GM12878 (cell line): ENCODE data around the gene WNT5A. TPM values are rescaled to one million over a fixed set of nuclear protein-coding genes. Genes with fewer than 3 reads are reported as not detected.

ENCODE experiments used
- ATAC-seq: fragments of 200-7000 bp; cut with Tn5 transposase; 3 replicates; pipeline ENCODE4 v1.9.1; 2020; ENCODE audit warnings: mild to moderate bottlenecking, moderate library complexity
- BruUV-seq: library from RNA; stranded (reverse); fragments of 400-500 nt; replicated peaks from 2 replicates; lab custom pipeline; 2021; lab: Mats Ljungman, UMichigan
- CTCF ChIA-PET: fragments of 300-600 bp; sonication (Branson Sonifier 250); formaldehyde crosslinking; extraction: SDS; loops from one replicate; lab custom pipeline; 2021; ENCODE audit warnings: inconsistent platforms; lab: Yijun Ruan, JAX
- POLR2A ChIA-PET: fragments of 350-600 bp; formaldehyde crosslinking; extraction: SDS; loops from one replicate; lab custom pipeline; 2021; ENCODE audit warnings: inconsistent platforms; lab: Charles Lee
- RAD21 ChIA-PET: fragments of 300-600 bp; sonication (Branson Sonifier 250); formaldehyde crosslinking; loops from one replicate; lab custom pipeline; 2023; ENCODE audit warnings: antibody characterized with exemption; ENCODE audit not compliant: unreplicated experiment; lab: Charles Lee
- SMC1A ChIA-PET: fragments of 300-600 bp; sonication (Branson Sonifier 250); formaldehyde crosslinking; loops from one replicate; lab custom pipeline; 2023; ENCODE audit not compliant: unreplicated experiment, uncharacterized antibody; lab: Charles Lee
- DNase-seq: peaks from one replicate; pipeline ENCODE4 v3.0.0-alpha.2; 2011; ENCODE audit warnings: low read depth, low spot score
- FAIRE-seq: peaks from 3 replicates; lab custom pipeline; 2011; peaks lifted over from hg19 to GRCh38; lab: Jason Lieb, UNC
- H2AFZ ChIP-seq: 2 replicates; pipeline ENCODE4 v1.6.0; 2011; ENCODE audit warnings: low read depth, low read length, control low read depth; ENCODE audit not compliant: control insufficient read depth
- H3K27ac ChIP-seq: 2 replicates; pipeline ENCODE4 v1.5.1; 2011; ENCODE audit warnings: control low read depth; ENCODE audit not compliant: control insufficient read depth, insufficient read depth
- H3K27me3 ChIP-seq, 2 experiments: replicated peaks in 1 of 2; 2 replicates each; pipeline versions ENCODE4 v1.6.0 to v1.6.1; 2011; ENCODE audit warnings: low read length in 1 of 2; ENCODE audit not compliant: control insufficient read depth in 2 of 2, insufficient read depth in 2 of 2
- H3K36me3 ChIP-seq, 2 experiments: 2 replicates each; pipeline ENCODE4 v1.5.1; 2011; ENCODE audit warnings: low read length in 1 of 2; ENCODE audit not compliant: control insufficient read depth in 2 of 2, insufficient read depth in 2 of 2
- H3K4me1 ChIP-seq: 2 replicates; pipeline ENCODE4 v1.6.1; 2011; ENCODE audit warnings: mild to moderate bottlenecking, low read length, moderate library complexity, mixed read lengths; ENCODE audit not compliant: control insufficient read depth, insufficient read depth
- H3K4me2 ChIP-seq: 2 replicates; pipeline ENCODE4 v1.6.0; 2011; ENCODE audit warnings: control low read depth; ENCODE audit not compliant: control insufficient read depth, insufficient read depth
- H3K4me3 ChIP-seq: fragments of 200-600 bp; sonication (generic); 2 replicates; pipeline ENCODE4 v1.5.1; 2016
- H3K79me2 ChIP-seq: 2 replicates; pipeline ENCODE4 v1.6.0; 2011; ENCODE audit warnings: low read length; ENCODE audit not compliant: control insufficient read depth, insufficient read depth
- H3K9ac ChIP-seq: 2 replicates; pipeline ENCODE4 v1.8.0; 2011; ENCODE audit warnings: low read length, control low read depth, mixed read lengths; ENCODE audit not compliant: control insufficient read depth, insufficient read depth
- H3K9me3 ChIP-seq: replicated peaks from 3 replicates; pipeline ENCODE4 v1.5.1; 2011; ENCODE audit warnings: mild to moderate bottlenecking, low read length; ENCODE audit not compliant: control insufficient read depth, insufficient read depth
- H4K20me1 ChIP-seq: 2 replicates; pipeline ENCODE4 v1.6.0; 2011; ENCODE audit not compliant: control insufficient read depth, insufficient read depth
- CHD4 ChIP-seq: fragments of 200-600 bp; sonication (generic); IDR thresholded peaks from 2 replicates; pipeline ENCODE4 v1.6.1; 2016; ENCODE audit warnings: mild to moderate bottlenecking
- MTA3 ChIP-seq: IDR thresholded peaks from 2 replicates; pipeline ENCODE4 v1.6.1; 2012; ENCODE audit warnings: low read length, inconsistent platforms, borderline replicate concordance
- NFIC ChIP-seq: IDR thresholded peaks from 2 replicates; pipeline ENCODE4 v1.6.1; 2012; ENCODE audit warnings: low read depth, mild to moderate bottlenecking, inconsistent platforms, low read length, moderate library complexity
- NR2F1 ChIP-seq: fragments of 450-650 bp; conservative IDR thresholded peaks from 2 replicates; pipeline ENCODE4 v1.6.1; 2017; ENCODE audit warnings: mild to moderate bottlenecking
- RBBP5 ChIP-seq: fragments of 200-600 bp; sonication (generic); conservative IDR thresholded peaks from 2 replicates; pipeline ENCODE4 v1.6.1; 2016
- WGBS: methylation state at CpG from one replicate; pipeline ENCODE4 v1.1.6; 2016; ENCODE audit warnings: low lambda C conversion rate; ENCODE audit not compliant: insufficient replicate concordance, insufficient coverage; ENCODE audit errors: missing lambda C conversion rate; 5-methylcytosine and 5-hydroxymethylcytosine counted together
- in situ Hi-C: fragments of 300-500 bp; cut with MboI; formaldehyde crosslinking; loops from 9 replicates; pipeline ENCODE4 v1.14.3; 2018; ENCODE audit warnings: mixed read lengths
- intact Hi-C: fragments of 100-400 bp; cut with micrococcal nuclease; formaldehyde crosslinking; loops from one replicate; pipeline ENCODE4 v1.14.2; 2022; ENCODE audit not compliant: unreplicated experiment
- polyA plus RNA-seq, 11 experiments: library from polyadenylated mRNA; depleted of rRNA in 4 of 11; unstranded in 6 of 11; stranded (reverse) in 5 of 11; fragments of >200 nt; fragmentation: Nextera tagmentation in 4 of 11; fragmentation: Illumina TruSeq in 1 of 11; extraction: Ambion mirVana in 4 of 11; extraction: Trizol in 1 of 11; gene quantifications; 1 replicate in 1 of 11; 2 replicates in 10 of 11; pipeline versions ENCODE4 v1.2.1 to v1.2.3, GENCODE V29; 2011 to 2016; ENCODE audit warnings: inconsistent platforms in 2 of 11, missing spikeins in 2 of 11, low read depth in 1 of 11
- total RNA-seq, 4 experiments: library from RNA; depleted of rRNA in 3 of 4; stranded (reverse); fragments of >200 nt in 3 of 4; fragmentation: Illumina TruSeq in 1 of 4; extraction: Trizol in 1 of 4; gene quantifications; 2 replicates each; pipeline versions ENCODE4 v1.2.1 to v1.2.3, GENCODE V29; 2013 to 2021
- TF ChIP-seq, protein P1 (sequence below): fragments of 450-650 bp; formaldehyde crosslinking; IDR thresholded peaks from 2 replicates; pipeline ENCODE4 v1.4.0; 2020; ENCODE audit warnings: mild to moderate bottlenecking, moderate library complexity
- TF ChIP-seq, protein P2 (sequence below): IDR thresholded peaks from 2 replicates; pipeline ENCODE4 v1.6.1; 2011; ENCODE audit warnings: low read depth, low read length, improper control_type of control experiment, borderline replicate concordance

Gene WNT5A
- total and polyA plus RNA-seq, 10 of the 15 experiments (the other 5 are each of a cell fraction or from before 2014, with no cell fraction given) = 0.06 to 2.8 (median 0.39) TPM

DNA sequence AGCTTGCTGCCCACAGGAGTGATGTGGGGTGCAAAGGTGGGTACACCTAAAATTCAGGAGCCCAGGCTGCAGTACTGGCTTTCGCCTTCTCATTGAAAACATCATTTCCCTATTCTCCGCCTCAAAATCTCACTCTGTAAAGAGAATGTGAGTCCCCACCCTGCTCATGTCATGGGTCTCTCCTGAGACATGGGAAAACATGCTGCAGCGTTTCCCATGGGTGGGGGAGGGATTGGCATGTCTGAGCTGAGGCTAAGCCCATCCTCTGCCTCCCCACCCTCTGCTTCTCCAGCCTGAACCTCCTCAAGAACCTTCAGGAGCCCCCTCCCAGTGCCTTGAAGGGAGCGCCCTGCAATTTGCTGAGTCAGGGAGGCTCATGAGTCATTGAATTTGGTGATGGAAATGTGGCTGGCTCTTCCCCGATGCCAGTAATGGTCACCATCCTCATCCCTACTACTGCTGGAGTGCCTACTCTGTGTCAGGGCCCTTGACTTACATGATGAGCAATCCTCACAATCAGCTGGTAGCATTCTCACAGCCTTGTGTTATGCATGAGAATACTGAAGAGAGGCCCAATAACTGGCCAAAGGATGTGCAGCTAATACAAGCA is 28.8 kb downstream of the WNT5A start:
- ChIA-PET RAD21 (no interaction called here), POLR2A (no interaction called here), CTCF (no interaction called here), SMC1A (interaction anchor here (1.2 to 1.4 kb wide), 2 partner anchors 9 to 527 kb away, joined by 3 read pairs; no protein-coding TSS in a partner anchor)
- Histone ChIP-seq H3K79me2 (no peaks in the 10 kb centered on the region), H3K36me3 (no peaks in the 10 kb centered on the region), H3K4me2 (no peak overlapping the region), H3K4me3 (no peak overlapping the region), H3K27me3 (peaks cover 0 to 2% of the 10 kb centered on the region in 2 experiments; a peak in 2 of 4 replicates), H2AFZ (no peak overlapping the region), H3K27ac (no peak overlapping the region), H3K9ac (no peak overlapping the region), H4K20me1 (no peaks in the 10 kb centered on the region), H3K4me1 (no peaks in the 10 kb centered on the region), H3K9me3 (no peaks in the 10 kb centered on the region)
- DNase-seq (no peak), ATAC-seq (no peak), FAIRE-seq (no peak)
- in situ Hi-C loops = no loop called here
- no TSS peak for BruUV-seq
- TF ChIP-seq RBBP5 (no peak), CHD4 (no peak), NFIC (no peak), MTA3 (no peak), NR2F1 (no peak)
- TF ChIP-seq, protein P1, sequence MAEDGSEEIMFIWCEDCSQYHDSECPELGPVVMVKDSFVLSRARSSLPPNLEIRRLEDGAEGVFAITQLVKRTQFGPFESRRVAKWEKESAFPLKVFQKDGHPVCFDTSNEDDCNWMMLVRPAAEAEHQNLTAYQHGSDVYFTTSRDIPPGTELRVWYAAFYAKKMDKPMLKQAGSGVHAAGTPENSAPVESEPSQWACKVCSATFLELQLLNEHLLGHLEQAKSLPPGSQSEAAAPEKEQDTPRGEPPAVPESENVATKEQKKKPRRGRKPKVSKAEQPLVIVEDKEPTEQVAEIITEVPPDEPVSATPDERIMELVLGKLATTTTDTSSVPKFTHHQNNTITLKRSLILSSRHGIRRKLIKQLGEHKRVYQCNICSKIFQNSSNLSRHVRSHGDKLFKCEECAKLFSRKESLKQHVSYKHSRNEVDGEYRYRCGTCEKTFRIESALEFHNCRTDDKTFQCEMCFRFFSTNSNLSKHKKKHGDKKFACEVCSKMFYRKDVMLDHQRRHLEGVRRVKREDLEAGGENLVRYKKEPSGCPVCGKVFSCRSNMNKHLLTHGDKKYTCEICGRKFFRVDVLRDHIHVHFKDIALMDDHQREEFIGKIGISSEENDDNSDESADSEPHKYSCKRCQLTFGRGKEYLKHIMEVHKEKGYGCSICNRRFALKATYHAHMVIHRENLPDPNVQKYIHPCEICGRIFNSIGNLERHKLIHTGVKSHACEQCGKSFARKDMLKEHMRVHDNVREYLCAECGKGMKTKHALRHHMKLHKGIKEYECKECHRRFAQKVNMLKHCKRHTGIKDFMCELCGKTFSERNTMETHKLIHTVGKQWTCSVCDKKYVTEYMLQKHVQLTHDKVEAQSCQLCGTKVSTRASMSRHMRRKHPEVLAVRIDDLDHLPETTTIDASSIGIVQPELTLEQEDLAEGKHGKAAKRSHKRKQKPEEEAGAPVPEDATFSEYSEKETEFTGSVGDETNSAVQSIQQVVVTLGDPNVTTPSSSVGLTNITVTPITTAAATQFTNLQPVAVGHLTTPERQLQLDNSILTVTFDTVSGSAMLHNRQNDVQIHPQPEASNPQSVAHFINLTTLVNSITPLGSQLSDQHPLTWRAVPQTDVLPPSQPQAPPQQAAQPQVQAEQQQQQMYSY (CRISPR knock-in tag) = no peak
- TF ChIP-seq, protein P2, sequence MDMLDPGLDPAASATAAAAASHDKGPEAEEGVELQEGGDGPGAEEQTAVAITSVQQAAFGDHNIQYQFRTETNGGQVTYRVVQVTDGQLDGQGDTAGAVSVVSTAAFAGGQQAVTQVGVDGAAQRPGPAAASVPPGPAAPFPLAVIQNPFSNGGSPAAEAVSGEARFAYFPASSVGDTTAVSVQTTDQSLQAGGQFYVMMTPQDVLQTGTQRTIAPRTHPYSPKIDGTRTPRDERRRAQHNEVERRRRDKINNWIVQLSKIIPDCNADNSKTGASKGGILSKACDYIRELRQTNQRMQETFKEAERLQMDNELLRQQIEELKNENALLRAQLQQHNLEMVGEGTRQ = no peak
- WGBS = 24% methylated on average over 5 of the region's 5 CpGs
- intact Hi-C loops = no loop called here
